A673 (cell line): ENCODE results near the gene CCDC34. TPM values are rescaled to one million over a fixed set of nuclear protein-coding genes. Genes with fewer than 3 reads are reported as not detected.
A peak's percentile ranks its signal among the peaks of the same experiment; 100 is the strongest.

ENCODE experiments used
- Bru-seq: library from RNA; stranded (reverse); fragments of 400-500 nt; gene quantifications from one replicate; lab custom pipeline; 2021; lab: Mats Ljungman, UMichigan
- BruChase-seq, 2 experiments: library from RNA; stranded (reverse); fragments of 400-500 nt; gene quantifications; one replicate each; lab custom pipeline; 2021; lab: Mats Ljungman, UMichigan
- BruUV-seq: library from RNA; stranded (reverse); fragments of 400-500 nt; replicated peaks from 2 replicates; lab custom pipeline; 2021; lab: Mats Ljungman, UMichigan
- CTCF ChIA-PET: fragments of 300-600 bp; sonication (Branson Sonifier 250); formaldehyde crosslinking; loops from one replicate; lab custom pipeline; 2022; ENCODE audit warnings: antibody characterized with exemption; lab: Charles Lee
- POLR2A ChIA-PET: fragments of 300-600 bp; sonication (Branson Sonifier 250); formaldehyde crosslinking; loops from one replicate; lab custom pipeline; 2022; ENCODE audit warnings: antibody characterized with exemption; ENCODE audit not compliant: low non-redundant PET; lab: Charles Lee
- DNase-seq: peaks from one replicate; pipeline ENCODE4 v3.0.0-alpha.2; 2015; ENCODE audit warnings: low spot score
- H3K27ac ChIP-seq: fragments of 200-600 bp; sonication (generic); 2 replicates; pipeline ENCODE4 v1.5.1; 2016; ENCODE audit warnings: mixed run types, low read depth, mild to moderate bottlenecking, mixed read lengths, antibody characterized with exemption, low read length; ENCODE audit not compliant: poor library complexity, severe bottlenecking
- H3K27me3 ChIP-seq: fragments of 200-600 bp; sonication (generic); replicated peaks from 2 replicates; pipeline ENCODE4 v1.6.1; 2017; ENCODE audit warnings: mixed run types, low read depth, mild to moderate bottlenecking, mixed read lengths, antibody characterized with exemption, low read length; ENCODE audit not compliant: insufficient read depth, poor library complexity
- H3K36me3 ChIP-seq: fragments of 200-600 bp; sonication (generic); 2 replicates; pipeline ENCODE4 v1.6.1; 2016; ENCODE audit warnings: mixed run types, mild to moderate bottlenecking, mixed read lengths, antibody characterized with exemption, low read length; ENCODE audit not compliant: insufficient read depth, poor library complexity, severe bottlenecking
- H3K4me1 ChIP-seq: fragments of 200-600 bp; sonication (generic); 2 replicates; pipeline ENCODE4 v1.6.1; 2017; ENCODE audit warnings: mixed run types, mild to moderate bottlenecking, mixed read lengths, antibody characterized with exemption, low read length; ENCODE audit not compliant: insufficient read depth, poor library complexity, severe bottlenecking
- H3K4me3 ChIP-seq: fragments of 200-600 bp; sonication (generic); 2 replicates; pipeline ENCODE4 v1.5.1; 2016; ENCODE audit warnings: low read depth, mixed run types, mild to moderate bottlenecking, mixed read lengths, low read length; ENCODE audit not compliant: poor library complexity, severe bottlenecking
- H3K9me3 ChIP-seq: fragments of 200-600 bp; sonication (generic); 2 replicates; pipeline ENCODE4 v1.6.1; 2016; ENCODE audit warnings: mixed run types, low read depth, mild to moderate bottlenecking, mixed read lengths, antibody characterized with exemption, low read length; ENCODE audit not compliant: poor library complexity, severe bottlenecking
- EZH2 ChIP-seq: fragments of 200-600 bp; sonication (generic); IDR thresholded peaks from 2 replicates; pipeline ENCODE4 v1.6.1; 2017; ENCODE audit warnings: borderline replicate concordance, low read depth, mild to moderate bottlenecking, mixed read lengths, antibody characterized with exemption, low read length; ENCODE audit not compliant: poor library complexity, severe bottlenecking
- intact Hi-C: fragments of 100-400 bp; cut with micrococcal nuclease; formaldehyde crosslinking; loops from one replicate; pipeline ENCODE4 v1.10.0; 2022; ENCODE audit not compliant: unreplicated experiment
- long read RNA-seq: library from polyadenylated mRNA; stranded (forward); transcript quantifications from one replicate; pipeline ENCODE4 v2.0.0, GENCODE V29; 2022
- total RNA-seq: library from RNA; stranded (reverse); gene quantifications from 2 replicates; pipeline ENCODE4 v1.2.3, GENCODE V29; 2021
- TF ChIP-seq, protein P1 (sequence below): fragments of 300-800, 200-600 bp; sonication (generic); conservative IDR thresholded peaks from 2 replicates; pipeline ENCODE4 v1.5.1; 2017; ENCODE audit warnings: low read depth, mild to moderate bottlenecking, antibody characterized with exemption, low read length, moderate library complexity, mixed read lengths

Gene CCDC34
- total RNA-seq = 101 and 105 TPM in 2 replicates
- Bru-seq, nascent RNA = percentile 88 among the genes with signal in this experiment
- percentile 85 among the genes with signal in this experiment for BruChase-seq, experiment 1, labeled RNA remaining after a 2-hour chase
- percentile 90 among the genes with signal in this experiment for BruChase-seq, experiment 2, labeled RNA remaining after a 6-hour chase
- long read RNA-seq, transcript CCDC34-202 (6 exons, 2,103 nt) = major isoform, 235 of 325 reads
- long read RNA-seq, transcript CCDC34-201 (3 exons, 2,109 nt) = minor isoform, 56 of 325 reads
- long read RNA-seq, partial matches to known transcripts = 22 of 325 reads
- long read RNA-seq, other reads (novel, unspliced or antisense) = 12 of 325 reads

DNA sequence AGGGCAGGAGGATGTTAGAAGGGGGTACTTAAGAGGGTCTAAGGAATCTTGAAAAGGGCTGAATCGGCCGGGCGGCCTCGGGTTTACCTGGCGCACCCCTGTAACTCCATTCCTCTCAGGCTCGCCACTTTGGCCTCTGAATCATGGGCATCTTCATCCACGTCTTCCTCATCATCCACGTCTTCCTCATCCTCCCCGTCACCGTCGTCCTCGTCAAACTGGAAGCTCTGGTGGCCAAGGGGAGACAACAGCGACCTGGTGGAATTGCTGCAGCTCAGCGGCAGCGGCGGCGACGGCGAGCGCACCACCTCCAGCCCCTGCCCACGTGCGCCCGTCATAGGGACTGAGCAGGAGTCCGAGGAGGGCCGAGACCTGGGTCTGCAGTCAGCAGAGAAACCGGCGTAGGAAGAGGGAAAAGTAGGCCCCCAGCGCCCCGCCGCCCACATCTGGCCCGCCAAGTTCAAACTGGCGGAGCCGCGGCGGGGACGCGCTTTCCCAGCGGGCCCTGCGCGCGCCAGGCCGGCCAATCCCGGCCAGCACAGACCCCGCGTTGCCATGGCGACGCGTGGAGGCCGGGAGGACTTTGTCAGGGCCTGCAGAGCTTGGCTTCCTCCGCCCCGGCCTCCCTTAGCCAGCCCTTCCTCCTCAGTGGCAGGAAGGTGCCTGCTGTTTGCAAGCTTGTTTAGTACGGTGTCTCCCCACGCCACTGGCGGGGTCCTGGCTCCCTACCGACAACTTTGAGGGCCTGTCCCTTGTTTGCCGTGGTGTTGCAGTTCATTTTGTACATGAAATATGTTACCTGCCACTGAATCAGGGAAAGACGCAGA lies at the start of gene CCDC34:
CCDC34 (minus strand) TSS at position 467 of the 827 bp plus-strand sequence; CDS start at position 446, 21 bp downstream.
- no peaks in the 10 kb centered on the region for H3K27me3 ChIP-seq
- H3K36me3 ChIP-seq = no peaks in the 10 kb centered on the region
- ChIA-PET CTCF (interaction anchor here (0.6 to 1.4 kb wide), 3 partner anchors 67 to 123 kb away, joined by 3 to 4 read pairs (median 4); no protein-coding TSS in a partner anchor), POLR2A (no interaction called here)
- intact Hi-C loops = loop anchor here (1.0 to 2.0 kb wide), 2 partner anchors 106 to 109 kb away; partner anchors contain the start of gene LGR4
- TF ChIP-seq, protein P1, sequence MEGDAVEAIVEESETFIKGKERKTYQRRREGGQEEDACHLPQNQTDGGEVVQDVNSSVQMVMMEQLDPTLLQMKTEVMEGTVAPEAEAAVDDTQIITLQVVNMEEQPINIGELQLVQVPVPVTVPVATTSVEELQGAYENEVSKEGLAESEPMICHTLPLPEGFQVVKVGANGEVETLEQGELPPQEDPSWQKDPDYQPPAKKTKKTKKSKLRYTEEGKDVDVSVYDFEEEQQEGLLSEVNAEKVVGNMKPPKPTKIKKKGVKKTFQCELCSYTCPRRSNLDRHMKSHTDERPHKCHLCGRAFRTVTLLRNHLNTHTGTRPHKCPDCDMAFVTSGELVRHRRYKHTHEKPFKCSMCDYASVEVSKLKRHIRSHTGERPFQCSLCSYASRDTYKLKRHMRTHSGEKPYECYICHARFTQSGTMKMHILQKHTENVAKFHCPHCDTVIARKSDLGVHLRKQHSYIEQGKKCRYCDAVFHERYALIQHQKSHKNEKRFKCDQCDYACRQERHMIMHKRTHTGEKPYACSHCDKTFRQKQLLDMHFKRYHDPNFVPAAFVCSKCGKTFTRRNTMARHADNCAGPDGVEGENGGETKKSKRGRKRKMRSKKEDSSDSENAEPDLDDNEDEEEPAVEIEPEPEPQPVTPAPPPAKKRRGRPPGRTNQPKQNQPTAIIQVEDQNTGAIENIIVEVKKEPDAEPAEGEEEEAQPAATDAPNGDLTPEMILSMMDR = 0 out of 2 replicates have a peak, but pooled peaks have one; percentile 19
- TF ChIP-seq EZH2 = no peak
- peak within 1 kb of the TSS; percentile 74 for H3K27ac ChIP-seq
- peak; percentile 100 for DNase-seq
- H3K4me1 ChIP-seq = peaks cover 29% of the 10 kb centered on the region
- BruUV-seq = TSS peak; percentile 70
- H3K9me3 ChIP-seq = no peaks in the 10 kb centered on the region
- peak within 1 kb of the TSS; percentile 64 for H3K4me3 ChIP-seq

- TF ChIP-seq, protein P1 = no peak
- TF ChIP-seq EZH2 = no peak
- no peaks in the 10 kb centered on the region for H3K36me3 ChIP-seq
- H3K27ac ChIP-seq = no peak overlapping the region
- no peaks in the 10 kb centered on the region for H3K27me3 ChIP-seq
- ChIA-PET CTCF (no interaction called here), POLR2A (no interaction called here)
- DNase-seq = no peak
- BruUV-seq = no TSS peak
- no peak overlapping the region for H3K4me3 ChIP-seq
- H3K4me1 ChIP-seq = no peaks in the 10 kb centered on the region
- no peaks in the 10 kb centered on the region for H3K9me3 ChIP-seq
- intact Hi-C loops = no loop called here
These were observed 49.2 kb upstream of the CCDC34 start for GRCh38 chr11:27412192-27412691.

DNA sequence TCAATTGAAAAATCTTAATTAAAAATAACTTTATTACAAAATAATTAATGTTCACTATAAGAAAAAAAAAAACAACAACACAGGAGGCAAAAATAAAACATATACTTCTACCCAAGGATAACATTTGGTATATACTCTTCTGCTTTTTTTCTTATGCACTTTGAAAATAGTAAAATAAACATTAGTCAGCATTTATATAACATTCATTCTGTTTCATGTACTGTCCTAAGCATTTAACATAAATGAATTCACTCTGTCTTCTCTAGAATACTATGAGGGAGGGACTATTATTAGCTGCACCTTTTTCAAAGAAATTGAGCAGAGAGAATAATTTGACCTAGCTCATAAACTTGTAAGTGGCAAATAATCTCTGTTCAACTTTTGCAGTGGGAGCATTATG lies 48.3 kb upstream of the CCDC34 start:
- Histone ChIP-seq H3K27me3 (no peaks in the 10 kb centered on the region), H3K36me3 (no peaks in the 10 kb centered on the region), H3K4me1 (no peaks in the 10 kb centered on the region), H3K27ac (no peak overlapping the region), H3K9me3 (no peaks in the 10 kb centered on the region), H3K4me3 (no peak overlapping the region)
- no peak for TF ChIP-seq EZH2
- TF ChIP-seq, protein P1 = no peak
- intact Hi-C loops = no loop called here
- no peak for DNase-seq
- ChIA-PET POLR2A (no interaction called here), CTCF (no interaction called here)
- BruUV-seq = no TSS peak
